ENCODE measurements around the gene PDGFA. TPM values are rescaled to one million over a fixed set of nuclear protein-coding genes. Genes with fewer than 3 reads are reported as not detected.
A peak's percentile ranks its signal among the peaks of the same experiment; 100 is the strongest.

PDGFA gene
- total RNA-seq, 1 experiment from 2014 or later, result 35.8 TPM

- Histone ChIP-seq H2BK5ac (ENCODE audit: insufficient read length, low read length) (no peak overlapping the region), H3K4me1 (ENCODE audit: insufficient read depth, low read length) (no peaks in the 10 kb centered on the region), H2AFZ (ENCODE audit: low read length) (no peak overlapping the region), H3K9me3 (ENCODE audit: control insufficient read depth, low read depth, low read length) (no peaks in the 10 kb centered on the region), H2BK20ac (ENCODE audit: low read depth, low read length, poor library complexity, severe bottlenecking) (no peak overlapping the region), H4K91ac (ENCODE audit: insufficient read length, low read depth, low read length) (no peak overlapping the region), H2BK12ac (ENCODE audit: insufficient read length, low read depth, low read length) (no peak overlapping the region), H4K8ac (replicated peaks; ENCODE audit: insufficient read length, low read depth, low read length) (no peak overlapping the region), H3K9ac (ENCODE audit: extremely low read depth, insufficient read length, low read length) (no peak overlapping the region), H3K79me2 (ENCODE audit: insufficient read depth, low read length) (no peaks in the 10 kb centered on the region), H3K23me2 (ENCODE audit: insufficient read length, low read depth, low read length, poor library complexity, severe bottlenecking) (no peaks in the 10 kb centered on the region), H3K27me3 (ENCODE audit: insufficient read depth, low read length) (no peaks in the 10 kb centered on the region), H3T11ph (ENCODE audit: low read length) (no peak overlapping the region), H3K27ac (ENCODE audit: insufficient read length, low read depth, low read length) (no peak overlapping the region), H3K4me2 (ENCODE audit: insufficient read depth, insufficient read length, low read length) (no peak overlapping the region), H2AK5ac (ENCODE audit: insufficient read length, low read length) (no peak overlapping the region), H3K23ac (ENCODE audit: insufficient read length, low read depth, low read length) (no peak overlapping the region), H2BK120ac (ENCODE audit: low read depth, low read length, poor library complexity, severe bottlenecking) (no peak overlapping the region), H3K18ac (ENCODE audit: insufficient read length, low read depth, low read length) (no peak overlapping the region), H3K79me1 (ENCODE audit: insufficient read depth, low read depth, low read length, poor library complexity, severe bottlenecking) (no peaks in the 10 kb centered on the region), H3K14ac (ENCODE audit: insufficient read depth, low read length) (no peak overlapping the region), H2BK15ac (ENCODE audit: low read depth, low read length) (no peak overlapping the region), H3K56ac (ENCODE audit: insufficient read length, low read depth, low read length) (no peak overlapping the region), H4K20me1 (ENCODE audit: control insufficient read depth, insufficient read depth, insufficient read length) (no peaks in the 10 kb centered on the region), H4K5ac (ENCODE audit: insufficient read length, low read depth, low read length) (no peak overlapping the region), H3K4ac (ENCODE audit: low read depth, low read length) (no peak overlapping the region)
- Mint-ChIP-seq H3K27ac (no peak overlapping the region), H3K4me3 (no peak overlapping the region), H3K9me3 (no peaks in the 10 kb centered on the region; a peak in 1 of 5 replicates), H3K4me1 (peaks cover 10 to 16% of the 10 kb centered on the region in 2 experiments), H3K27me3 (ENCODE audit: low read depth) (peaks cover 19% of the 10 kb centered on the region), H3K36me3 (ENCODE audit: insufficient read depth in 1 of 3, low read depth in 3 of 3) (no peaks in the 10 kb centered on the region; a peak in 1 of 7 replicates)
- TF ChIP-seq CTCF (conservative IDR thresholded peaks at IDR 0.05), result no peak
- WGBS (ENCODE audit: extremely low coverage, insufficient read length, low lambda C conversion rate), result no CpG with 5 or more reads among the region's 21 CpGs
- DNase-seq, result peak; percentile 74
These were observed 18.4 kb upstream of the PDGFA start for GRCh38 chr7:537911-538634.

Measured in H9 (cell line).